ENCODE results near the gene DCTN4.
"Not testable (repeated sequence)": the region's sequence is repeated elsewhere in the genome, so short reads cannot be mapped to it uniquely, and the experiment has no call there.

Gene DCTN4

DNA sequence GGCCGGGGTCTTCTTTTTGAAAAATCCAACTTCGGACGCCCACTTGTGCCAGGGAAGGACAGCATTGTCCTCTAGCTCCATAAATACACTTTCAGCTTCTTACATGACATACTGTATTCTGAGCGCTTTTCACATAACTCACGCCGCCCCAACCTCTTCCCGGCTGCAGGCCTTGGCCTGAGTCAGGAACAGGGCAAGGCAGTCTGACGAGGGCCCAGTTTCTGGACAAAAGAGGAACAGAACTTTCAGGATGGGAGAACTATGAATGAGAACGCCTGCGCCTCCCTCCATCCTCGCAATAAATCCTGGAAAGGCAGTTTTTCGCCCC is 650 bp downstream of the DCTN4 start:
- peak overlapping the region; percentile 81 for H3K4me3 ChIP-seq (ENCODE audit: control insufficient read depth, low read depth, low read length)
- TF ChIP-seq, protein P1, sequence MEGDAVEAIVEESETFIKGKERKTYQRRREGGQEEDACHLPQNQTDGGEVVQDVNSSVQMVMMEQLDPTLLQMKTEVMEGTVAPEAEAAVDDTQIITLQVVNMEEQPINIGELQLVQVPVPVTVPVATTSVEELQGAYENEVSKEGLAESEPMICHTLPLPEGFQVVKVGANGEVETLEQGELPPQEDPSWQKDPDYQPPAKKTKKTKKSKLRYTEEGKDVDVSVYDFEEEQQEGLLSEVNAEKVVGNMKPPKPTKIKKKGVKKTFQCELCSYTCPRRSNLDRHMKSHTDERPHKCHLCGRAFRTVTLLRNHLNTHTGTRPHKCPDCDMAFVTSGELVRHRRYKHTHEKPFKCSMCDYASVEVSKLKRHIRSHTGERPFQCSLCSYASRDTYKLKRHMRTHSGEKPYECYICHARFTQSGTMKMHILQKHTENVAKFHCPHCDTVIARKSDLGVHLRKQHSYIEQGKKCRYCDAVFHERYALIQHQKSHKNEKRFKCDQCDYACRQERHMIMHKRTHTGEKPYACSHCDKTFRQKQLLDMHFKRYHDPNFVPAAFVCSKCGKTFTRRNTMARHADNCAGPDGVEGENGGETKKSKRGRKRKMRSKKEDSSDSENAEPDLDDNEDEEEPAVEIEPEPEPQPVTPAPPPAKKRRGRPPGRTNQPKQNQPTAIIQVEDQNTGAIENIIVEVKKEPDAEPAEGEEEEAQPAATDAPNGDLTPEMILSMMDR (IDR thresholded peaks at IDR 0.05; ENCODE audit: control insufficient read depth, insufficient read depth, low read depth, low read length, missing control alignments): no peak
- DNase-seq (ENCODE audit: low read depth): no peak

DNA sequence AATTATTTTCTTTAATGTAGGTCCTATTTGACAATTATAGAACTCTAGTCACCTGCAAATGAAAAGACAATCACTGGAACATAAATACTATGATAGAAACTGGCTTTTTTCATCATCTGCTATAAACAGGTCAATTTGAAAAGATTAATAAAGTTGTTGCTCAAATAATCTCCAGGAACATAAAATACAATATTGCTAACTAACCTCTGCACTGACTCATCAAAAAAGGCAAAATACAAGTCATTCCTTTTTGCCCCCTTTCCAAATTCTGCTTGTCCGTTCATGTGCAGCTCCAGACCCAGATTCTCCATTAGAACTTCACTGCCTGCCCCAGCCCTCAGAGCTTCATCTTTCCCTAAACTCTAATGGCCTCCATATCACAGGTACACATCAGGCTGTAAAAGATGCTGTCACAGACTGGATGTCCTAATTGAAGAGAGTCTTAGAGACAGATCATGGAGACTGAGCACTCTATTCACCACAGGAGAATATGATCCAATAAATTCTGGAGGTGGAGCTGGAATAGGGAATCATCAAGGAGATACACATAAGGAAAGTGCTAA is 1.6 kb downstream of the DCTN4 start:
- peak overlapping the region; percentile 19 for H3K4me3 ChIP-seq (ENCODE audit: control insufficient read depth, low read depth, low read length)
- DNase-seq (ENCODE audit: low read depth): no peak
- TF ChIP-seq, protein P1 (IDR thresholded peaks at IDR 0.05; ENCODE audit: control insufficient read depth, insufficient read depth, low read depth, low read length, missing control alignments): no peak

DNA sequence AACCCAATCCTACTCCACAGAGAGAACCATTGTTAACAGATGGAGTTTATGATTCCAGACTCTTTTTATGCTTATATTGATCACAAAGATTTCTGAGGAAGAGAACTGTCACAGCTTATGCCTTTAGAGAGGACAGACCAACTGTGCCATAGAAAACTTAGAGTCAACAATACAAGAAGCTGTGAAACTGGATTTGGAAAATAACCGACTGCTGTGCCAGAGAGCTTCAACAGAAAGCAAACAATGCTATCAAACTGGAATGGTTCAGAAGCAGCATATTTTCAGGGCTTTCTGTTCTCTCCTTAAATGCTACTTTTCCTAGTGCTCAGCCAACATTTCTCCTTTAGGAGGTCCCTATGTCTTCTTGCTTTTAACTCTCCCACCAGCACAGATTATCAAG is 5.0 kb downstream of the DCTN4 start:
- TF ChIP-seq, protein P1 (IDR thresholded peaks at IDR 0.05; ENCODE audit: control insufficient read depth, insufficient read depth, low read depth, low read length, missing control alignments): no peak

DNA sequence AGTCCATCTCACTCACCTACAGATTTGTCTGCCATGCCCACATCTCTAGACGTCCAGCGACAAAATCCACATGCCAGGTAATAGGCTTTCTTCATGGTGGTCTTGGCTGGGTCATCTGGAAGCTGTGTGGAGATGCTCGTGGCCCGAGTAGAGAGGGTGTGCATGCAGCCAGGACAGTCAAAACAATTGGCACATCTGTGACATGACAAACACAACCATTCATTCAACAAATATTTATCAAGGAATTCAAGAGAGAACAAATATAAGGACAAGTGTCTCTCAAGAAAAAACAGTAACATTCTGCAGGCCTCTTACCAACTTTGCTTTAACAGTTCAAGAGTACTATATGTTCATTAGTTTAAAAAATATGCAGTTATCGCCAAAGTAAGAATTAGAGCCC is 5.4 kb downstream of the DCTN4 start:
- TF ChIP-seq, protein P1 (IDR thresholded peaks at IDR 0.05; ENCODE audit: control insufficient read depth, insufficient read depth, low read depth, low read length, missing control alignments): no peak
- no peak for DNase-seq (ENCODE audit: low read depth)
- H3K4me3 ChIP-seq (ENCODE audit: control insufficient read depth, low read depth, low read length): no peak overlapping the region

More for the DNA sequence above, 5.0 kb downstream of the DCTN4 start:
- DNase-seq (ENCODE audit: low read depth): no peak
- H3K4me3 ChIP-seq (ENCODE audit: control insufficient read depth, low read depth, low read length): no peak overlapping the region

DNA sequence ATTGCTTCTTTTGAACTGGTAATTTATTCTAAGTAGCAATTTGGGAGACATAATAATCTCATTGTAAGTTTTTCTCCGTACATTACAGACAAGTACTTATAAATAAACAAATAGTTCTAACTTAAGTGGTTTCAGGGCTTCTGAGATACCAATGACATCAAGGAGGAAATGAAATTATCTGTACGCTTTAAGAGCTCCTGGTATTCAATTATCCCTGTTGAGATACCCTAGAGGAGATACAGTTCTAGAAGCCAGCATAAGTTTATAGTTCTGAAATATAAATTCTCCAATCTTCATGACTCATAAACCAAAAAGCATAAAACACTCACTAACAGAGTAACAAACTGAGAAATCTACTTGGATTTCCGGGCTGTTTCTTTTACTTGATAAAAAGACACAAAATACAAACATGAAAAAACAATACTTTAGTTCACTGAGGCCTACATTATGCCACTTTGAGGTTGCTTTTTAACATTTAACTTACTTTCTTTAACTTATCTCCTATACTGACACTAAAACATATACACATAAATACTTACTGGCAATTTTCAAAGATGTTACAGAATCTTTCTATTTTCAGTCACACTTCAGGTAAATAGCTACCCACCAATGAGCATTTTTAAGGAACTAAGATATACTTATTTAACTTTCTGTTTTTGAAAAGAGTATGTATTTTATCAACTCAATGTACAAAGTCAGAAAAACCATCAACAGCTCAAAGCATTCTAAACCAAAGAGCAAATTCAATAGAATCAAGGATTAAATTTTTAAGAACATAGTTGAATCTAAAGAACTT is 7.5 kb downstream of the DCTN4 start:
- no peak for DNase-seq (ENCODE audit: low read depth)
- TF ChIP-seq, protein P1 (IDR thresholded peaks at IDR 0.05; ENCODE audit: control insufficient read depth, insufficient read depth, low read depth, low read length, missing control alignments): no peak
- H3K4me3 ChIP-seq (ENCODE audit: control insufficient read depth, low read depth, low read length): no peak overlapping the region

DNA sequence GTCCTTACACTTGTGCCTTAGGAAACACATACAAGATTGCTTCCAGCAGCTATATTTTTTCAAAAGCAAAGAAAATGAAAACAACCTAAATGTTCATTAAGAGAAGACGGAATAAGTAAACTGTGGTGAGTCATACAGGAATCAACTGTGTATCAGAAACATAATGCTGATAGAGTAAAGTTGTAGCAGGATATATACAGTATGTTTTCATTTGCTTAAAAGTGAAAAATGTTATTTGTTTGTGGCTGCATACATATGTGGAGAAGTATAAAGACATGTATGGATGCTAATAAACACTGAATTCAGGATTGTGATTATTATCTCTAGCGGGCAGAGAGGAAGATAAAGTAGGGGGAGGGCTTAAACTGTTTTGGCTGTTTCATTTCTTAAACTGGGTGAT is 8.3 kb downstream of the DCTN4 start:
- TF ChIP-seq, protein P1 (IDR thresholded peaks at IDR 0.05; ENCODE audit: control insufficient read depth, insufficient read depth, low read depth, low read length, missing control alignments): no peak
- H3K4me3 ChIP-seq (ENCODE audit: control insufficient read depth, low read depth, low read length): no peak overlapping the region
- no peak for DNase-seq (ENCODE audit: low read depth)

DNA sequence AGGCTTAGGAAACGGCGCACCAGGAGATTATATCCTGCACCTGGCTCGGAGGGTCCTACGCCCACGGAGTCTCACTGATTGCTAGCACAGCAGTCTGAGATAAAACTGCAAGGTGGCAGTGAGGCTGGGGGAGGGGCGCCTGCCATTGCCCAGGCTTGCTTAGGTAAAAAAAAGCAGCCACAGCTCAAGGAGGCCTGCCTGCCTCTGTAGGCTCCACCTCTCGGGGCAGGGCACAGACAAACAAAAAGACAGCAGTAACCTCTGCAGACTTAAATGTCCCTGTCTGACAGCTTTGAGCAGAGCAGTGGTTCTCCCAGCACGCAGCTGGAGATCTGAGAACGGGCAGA is 15.7 kb downstream of the DCTN4 start:
- H3K4me3 ChIP-seq (ENCODE audit: control insufficient read depth, low read depth, low read length); DNase-seq (ENCODE audit: low read depth): not testable (repeated sequence)

DNA sequence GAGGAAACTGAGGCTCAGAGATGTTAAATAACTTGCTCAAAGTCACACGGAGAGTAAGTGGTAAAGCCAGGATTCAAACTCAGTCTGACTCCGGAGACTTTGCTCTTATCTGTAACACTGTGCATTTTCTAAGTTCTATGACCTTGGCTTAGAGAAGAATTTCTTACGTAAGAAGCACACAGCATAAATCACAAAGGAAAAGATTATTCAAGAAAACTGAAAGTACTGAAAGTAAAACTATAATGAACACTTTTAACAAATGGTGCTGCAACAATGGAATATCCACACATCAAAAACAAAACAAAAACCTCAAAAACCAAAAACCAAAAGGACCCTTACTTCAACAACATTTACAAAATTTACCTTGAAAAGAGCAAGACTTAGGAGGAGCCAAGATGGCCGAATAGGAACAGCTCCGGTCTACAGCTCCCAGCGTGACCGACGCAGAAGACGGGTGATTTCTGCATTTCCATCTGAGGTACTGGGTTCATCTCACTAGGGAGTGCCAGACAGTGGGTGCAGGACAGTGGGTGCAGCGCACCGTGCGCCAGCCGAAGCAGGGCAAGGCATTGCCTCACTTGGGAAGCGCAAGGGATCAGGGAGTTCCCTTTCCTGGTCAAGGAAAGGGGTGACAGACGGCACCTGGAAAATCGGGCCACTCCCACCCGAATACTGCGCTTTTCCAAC is 16.2 kb downstream of the DCTN4 start:
- not testable (repeated sequence) for H3K4me3 ChIP-seq (ENCODE audit: control insufficient read depth, low read depth, low read length); DNase-seq (ENCODE audit: low read depth)
